HG03520 (cell line): ENCODE results near the gene SUDS3.
"Not testable (repeated sequence)": the region's sequence is repeated elsewhere in the genome, so short reads cannot be mapped to it uniquely, and the experiment has no call there.

Experiments
- ATAC-seq: cut with Tn5 transposase; IDR thresholded peaks from one replicate; pipeline ENCODE4 v1.9.1; 2021; ENCODE audit warnings: mild to moderate bottlenecking, moderate library complexity; ENCODE audit not compliant: unreplicated experiment

The SUDS3 gene

GRCh38 chr12:118391836-118392235 is 15.5 kb downstream of the SUDS3 start:
- no peak for ATAC-seq

GRCh38 chr12:118397708-118398440 is 21.5 kb downstream of the SUDS3 start:
- ATAC-seq = no peak

GRCh38 chr12:118398524-118398923 is 22.2 kb downstream of the SUDS3 start:
- ATAC-seq = no peak

- no peak for ATAC-seq
Measured at GRCh38 chr12:118398940-118399339, 22.6 kb downstream of the SUDS3 start.

- no peak for ATAC-seq
Measured at GRCh38 chr12:118402251-118402650, 25.9 kb downstream of the SUDS3 start.

GRCh38 chr12:118404876-118405521 is 28.6 kb downstream of the SUDS3 start:
- no peak for ATAC-seq

- not testable (repeated sequence) for ATAC-seq
Measured at GRCh38 chr12:118408241-118408640, 31.9 kb downstream of the SUDS3 start.

- no peak for ATAC-seq
Measured at GRCh38 chr12:118409834-118410233, 33.5 kb downstream of the SUDS3 start.

- ATAC-seq = no peak
Measured at GRCh38 chr12:118417942-118418341, 41.6 kb downstream of the SUDS3 start.

- ATAC-seq = no peak
Measured at GRCh38 chr12:118418385-118419057, 42.2 kb downstream of the SUDS3 start.

- no peak for ATAC-seq
Measured at GRCh38 chr12:118420673-118421072, 44.3 kb downstream of the SUDS3 start.

GRCh38 chr12:118424884-118425283 is 48.5 kb downstream of the SUDS3 start:
- ATAC-seq = no peak

- ATAC-seq = no peak
Measured at GRCh38 chr12:118425364-118425763, 49.0 kb downstream of the SUDS3 start.

- no peak for ATAC-seq
Measured at GRCh38 chr12:118427819-118428218, 51.5 kb downstream of the SUDS3 start.

- no peak for ATAC-seq
Measured at GRCh38 chr12:118428643-118429042, 52.3 kb downstream of the SUDS3 start.

- no peak for ATAC-seq
Measured at GRCh38 chr12:118429688-118430383, 53.5 kb downstream of the SUDS3 start.

- ATAC-seq = no peak
Measured at GRCh38 chr12:118430516-118430915, 54.2 kb downstream of the SUDS3 start.

GRCh38 chr12:118432812-118433545 is 56.6 kb downstream of the SUDS3 start:
- ATAC-seq = no peak

GRCh38 chr12:118436002-118436730 is 59.8 kb downstream of the SUDS3 start:
- no peak for ATAC-seq

- no peak for ATAC-seq
Measured at GRCh38 chr12:118436986-118437385, 60.6 kb downstream of the SUDS3 start.
